Ureter (tissue), 1 donor: ENCODE results near the gene COA3. TPM values are rescaled to one million over a fixed set of nuclear protein-coding genes. Genes with fewer than 3 reads are reported as not detected.

ENCODE experiments used
- DNase-seq: peaks from one replicate; pipeline ENCODE4 v3.0.0-alpha.2; 2020; ENCODE audit warnings: low spot score
- total RNA-seq: library from RNA; stranded (reverse); gene quantifications from one replicate; pipeline ENCODE4 v1.2.4, GENCODE V29; 2023
- donor health status: DM: yes; HTN: yes; CAD: no.

Gene COA3
- total RNA-seq, 1 donor from 2014 or later: 80.4 TPM

DNA sequence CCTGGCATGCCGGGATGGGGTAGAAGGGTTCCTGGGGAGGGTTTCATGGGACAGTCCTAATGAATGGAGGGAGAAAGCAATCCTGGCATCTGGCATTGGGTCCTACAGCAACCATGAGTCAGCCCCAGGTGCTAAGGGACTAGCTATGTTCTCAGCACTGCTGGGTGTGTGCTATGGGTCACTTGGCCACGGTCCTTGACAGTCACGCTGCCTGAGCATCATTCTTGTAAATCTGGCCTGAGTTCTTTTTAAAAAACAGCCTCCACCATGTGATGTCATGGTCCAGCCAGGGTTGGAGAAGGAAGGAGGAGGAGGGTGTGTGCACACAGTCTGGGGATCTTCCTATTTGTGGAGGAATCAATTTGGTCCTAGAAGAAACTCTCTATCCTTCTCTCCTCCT, 43.7 kb downstream of the COA3 start:
- no peak for DNase-seq

GRCh38 chr17:42751628-42752027, 46.9 kb downstream of the COA3 start:
- no peak for DNase-seq

DNA sequence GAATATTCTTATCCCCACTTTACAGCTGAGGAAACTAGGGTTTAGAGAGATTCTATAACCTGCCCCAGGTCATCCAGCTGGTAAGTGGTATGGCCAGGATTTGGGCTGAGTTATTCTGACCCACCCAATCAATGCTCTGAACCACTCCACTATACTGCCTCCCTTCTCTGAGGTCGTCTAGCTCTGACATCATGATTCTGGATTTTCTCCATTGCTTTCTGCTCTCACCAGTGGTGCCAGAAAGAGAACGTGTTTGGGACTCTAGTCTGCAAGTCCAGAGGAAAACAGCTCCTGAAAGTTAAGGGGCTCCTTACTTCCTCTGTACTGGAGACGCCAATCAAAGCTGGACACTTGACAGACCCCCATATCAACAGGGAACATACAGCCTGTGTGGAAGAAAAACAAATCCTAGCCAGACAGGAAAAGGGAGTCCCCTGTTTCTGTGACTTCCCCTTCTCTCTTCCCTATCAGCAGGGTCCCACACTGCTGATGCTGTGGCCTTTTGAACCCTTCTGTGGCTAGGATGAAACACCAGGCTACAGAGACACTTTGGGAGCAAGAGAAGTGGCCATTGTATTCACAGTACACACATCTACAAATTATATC, 47.7 kb downstream of the COA3 start:
- DNase-seq: no peak

DNA sequence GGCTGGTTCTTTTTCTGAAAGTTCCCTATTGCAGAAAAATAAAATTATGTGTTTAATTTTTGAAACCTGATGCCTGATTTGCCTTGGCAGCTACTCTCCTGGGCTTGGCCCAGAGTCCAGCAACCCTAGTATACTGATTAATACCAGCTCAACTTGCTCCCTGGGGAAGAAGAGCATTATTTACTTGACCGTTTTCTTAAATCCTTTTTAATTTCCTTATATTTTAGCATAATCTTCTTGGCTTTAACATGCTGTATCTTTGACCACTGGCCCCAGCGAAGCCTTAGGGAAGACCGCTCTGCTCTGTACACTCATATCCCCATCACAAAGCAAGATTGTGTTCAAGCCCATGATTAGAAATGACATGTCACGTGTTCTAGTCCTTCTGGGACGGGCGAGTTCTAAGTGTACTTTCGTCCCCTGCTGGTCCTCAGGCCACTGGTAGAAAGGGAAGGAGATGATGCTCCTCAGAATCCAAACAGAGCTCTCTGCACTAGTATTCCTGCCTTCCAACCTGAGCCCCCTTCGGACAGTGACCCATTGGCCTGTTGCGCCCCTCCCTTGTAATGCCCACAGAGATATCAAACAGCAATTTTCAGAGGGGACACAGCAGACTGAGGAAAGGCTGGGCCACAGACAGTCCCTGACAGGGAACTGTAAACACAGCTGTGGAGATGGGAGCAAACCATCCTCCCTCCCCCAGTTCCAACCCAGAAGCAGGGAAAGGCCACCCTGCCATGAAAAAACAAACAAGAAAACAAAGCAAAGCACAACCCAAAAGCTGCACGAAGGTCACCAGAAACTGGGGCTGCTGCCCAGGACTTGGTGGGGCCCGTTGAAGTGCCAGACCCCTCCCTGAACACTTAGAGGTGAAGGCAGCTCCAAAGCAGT, 49.4 kb downstream of the COA3 start:
- no peak for DNase-seq

DNA sequence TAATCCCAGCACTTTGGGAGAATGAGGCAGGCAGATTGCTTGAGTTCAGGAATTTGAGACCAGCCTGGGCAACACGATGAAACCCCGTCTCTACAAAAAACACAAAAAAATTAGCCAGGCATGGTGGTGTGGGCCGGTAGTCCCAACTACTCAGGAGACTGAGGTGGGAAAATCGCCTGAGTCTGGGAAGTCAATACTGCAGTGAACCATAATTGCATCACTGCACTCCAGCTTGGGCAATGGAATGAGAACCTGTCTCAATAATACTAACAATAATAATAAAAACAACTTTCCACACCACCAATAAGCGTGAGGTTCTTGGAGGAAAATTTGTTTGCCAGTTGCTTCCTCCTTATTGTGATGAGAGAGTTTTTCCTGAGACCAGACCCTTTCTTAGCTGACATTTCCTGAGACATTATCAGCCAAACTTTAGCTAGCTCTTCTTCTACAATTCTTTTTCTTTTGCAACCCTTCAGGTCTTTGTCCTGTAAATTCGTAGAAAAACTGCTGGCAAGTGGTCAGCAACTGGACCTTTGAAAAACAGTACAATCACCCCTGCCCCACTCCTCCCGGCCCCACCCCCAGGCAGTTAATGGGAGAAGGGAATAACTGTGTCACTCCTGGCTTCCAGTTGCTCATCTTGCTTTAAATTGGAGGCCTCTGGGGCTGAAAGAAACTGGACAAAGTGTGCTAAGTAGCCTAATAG, 50.1 kb downstream of the COA3 start:
- no peak for DNase-seq

Other genes starting within 250 kb of the COA3 start
- 3.6 TPM for gene HSD17B1, start 245.8 kb downstream of the COA3 start, total RNA-seq
- 77.0 TPM for gene COASY, start 236.6 kb downstream of the COA3 start, total RNA-seq
- gene MLX, start 231.6 kb downstream of the COA3 start, total RNA-seq: 53.8 TPM
- 4.3 TPM for gene PSMC3IP, start 221.0 kb downstream of the COA3 start, total RNA-seq
- gene RETREG3, start 189.3 kb downstream of the COA3 start, total RNA-seq: 76.5 TPM
- 49.7 TPM for gene TUBG1, start 189.0 kb downstream of the COA3 start, total RNA-seq
- 41.0 TPM for gene TUBG2, start 139.4 kb downstream of the COA3 start, total RNA-seq
- 64.2 TPM for gene PLEKHH3, start 121.7 kb downstream of the COA3 start, total RNA-seq
- 1.1 TPM for gene CCR10, start 116.9 kb downstream of the COA3 start, total RNA-seq
- gene CNTNAP1, start 116.2 kb downstream of the COA3 start, total RNA-seq: 15.3 TPM
- gene EZH1, start 53.7 kb downstream of the COA3 start, total RNA-seq: 45.7 TPM
- 41.9 TPM for gene RAMP2, start 37.5 kb downstream of the COA3 start, total RNA-seq
- 54.0 TPM for gene VPS25, start 25.3 kb downstream of the COA3 start, total RNA-seq
- not detected for gene WNK4, start 18.1 kb downstream of the COA3 start, total RNA-seq
- gene CNTD1, start 157 bp upstream of the COA3 start, total RNA-seq: 0.75 TPM
- 101 TPM for gene BECN1, start 25.6 kb upstream of the COA3 start, total RNA-seq
- 113 TPM for gene PSME3, start 34.7 kb upstream of the COA3 start, total RNA-seq
- gene AOC2, start 45.9 kb upstream of the COA3 start, total RNA-seq: 3.6 TPM
- 89.9 TPM for gene AOC3, start 52.5 kb upstream of the COA3 start, total RNA-seq
- not detected for gene G6PC1, start 102.1 kb upstream of the COA3 start, total RNA-seq
- 69.1 TPM for gene AARSD1, start 165.8 kb upstream of the COA3 start, total RNA-seq
- 2.7 TPM for gene PTGES3L, start 181.4 kb upstream of the COA3 start, total RNA-seq
- gene RUNDC1, start 181.9 kb upstream of the COA3 start, total RNA-seq: 24.7 TPM
- 1,133 TPM for gene RPL27, start 199.7 kb upstream of the COA3 start, total RNA-seq
- gene IFI35, start 208.1 kb upstream of the COA3 start, total RNA-seq: 30.5 TPM
- gene VAT1, start 223.7 kb upstream of the COA3 start, total RNA-seq: 128 TPM
- 3.0 TPM for gene RND2, start 226.5 kb upstream of the COA3 start, total RNA-seq